ENCODE data around the gene WDR70. TPM values are rescaled to one million over a fixed set of nuclear protein-coding genes. Genes with fewer than 3 reads are reported as not detected.

WDR70 gene
- total RNA-seq, 4 donors from 2014 or later: 24.7 to 200 (median 29.9) TPM

GRCh38 chr5:37801521-37801920 is 422.4 kb downstream of the WDR70 start:
- in situ Hi-C loops (cut with MboI; ENCODE audit: low pct_ligation_motif_present in 1 of 4, low pct_unique_long_range_greater_than_20kb in 1 of 4, low sequenced_read_pairs in 3 of 4) (no loop called here), intact Hi-C loops (cut with DNase I; ENCODE audit: low total_unique reads) (no loop called here)
- H3K9me3 ChIP-seq: no peaks in the 10 kb centered on the region
- no peak for DNase-seq
- H3K27ac ChIP-seq: no peak overlapping the region
- no peaks in the 10 kb centered on the region for H3K4me1 ChIP-seq
- H3K27me3 ChIP-seq: no peaks in the 10 kb centered on the region
- WGBS, 2 donors (ENCODE audit: low coverage in 1 of 2): 83% methylated on average over 1 to 2 of the region's 2 CpGs
- H3K4me3 ChIP-seq: no peak overlapping the region
- H3K36me3 ChIP-seq: no peaks in the 10 kb centered on the region
- TF ChIP-seq POLR2AphosphoS5 (IDR thresholded peaks at IDR 0.05) (no peak), POLR2A (IDR thresholded peaks at IDR 0.05) (no peak), EP300 (IDR thresholded peaks at IDR 0.05; ENCODE audit: low read depth) (no peak)
- TF ChIP-seq, protein P1, sequence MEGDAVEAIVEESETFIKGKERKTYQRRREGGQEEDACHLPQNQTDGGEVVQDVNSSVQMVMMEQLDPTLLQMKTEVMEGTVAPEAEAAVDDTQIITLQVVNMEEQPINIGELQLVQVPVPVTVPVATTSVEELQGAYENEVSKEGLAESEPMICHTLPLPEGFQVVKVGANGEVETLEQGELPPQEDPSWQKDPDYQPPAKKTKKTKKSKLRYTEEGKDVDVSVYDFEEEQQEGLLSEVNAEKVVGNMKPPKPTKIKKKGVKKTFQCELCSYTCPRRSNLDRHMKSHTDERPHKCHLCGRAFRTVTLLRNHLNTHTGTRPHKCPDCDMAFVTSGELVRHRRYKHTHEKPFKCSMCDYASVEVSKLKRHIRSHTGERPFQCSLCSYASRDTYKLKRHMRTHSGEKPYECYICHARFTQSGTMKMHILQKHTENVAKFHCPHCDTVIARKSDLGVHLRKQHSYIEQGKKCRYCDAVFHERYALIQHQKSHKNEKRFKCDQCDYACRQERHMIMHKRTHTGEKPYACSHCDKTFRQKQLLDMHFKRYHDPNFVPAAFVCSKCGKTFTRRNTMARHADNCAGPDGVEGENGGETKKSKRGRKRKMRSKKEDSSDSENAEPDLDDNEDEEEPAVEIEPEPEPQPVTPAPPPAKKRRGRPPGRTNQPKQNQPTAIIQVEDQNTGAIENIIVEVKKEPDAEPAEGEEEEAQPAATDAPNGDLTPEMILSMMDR (IDR thresholded peaks at IDR 0.05): no peak

Small RNAs within 50 kb of the gene (small RNA-seq; reads per million reads assigned to genes)
- 0 reads per million in 4 donors for gene RNU6-1190P
- gene RNU6-484P: 0 reads per million in 4 donors

Other genes starting within 250 kb of the WDR70 start
- gene CPLANE1, start 129.9 kb upstream of the WDR70 start, total RNA-seq: 10 to 100 TPM; 18.1 to 67.7 (median 24.2) TPM
- 10 to 100 TPM; 13.1 to 20.6 (median 17.3) TPM for gene NUP155, start 8.2 kb upstream of the WDR70 start, total RNA-seq

Data from transverse colon (tissue), 4 donors.